SK-N-SH treated with all-trans-retinoic acid at 6 μM for 48 hours (cell line): ENCODE measurements around the gene RNF167.

Source experiments
- ATAC-seq: fragments of 200-7000 bp; cut with Tn5 transposase; 3 replicates; pipeline ENCODE4 v1.9.1; 2020; ENCODE audit warnings: mild to moderate bottlenecking, moderate library complexity
- BACH2 ChIP-seq: fragments of 250-450 bp; sonication (Bioruptor Pico); IDR thresholded peaks from 2 replicates; pipeline ENCODE4 v1.9.0; 2021; ENCODE audit warnings: mild to moderate bottlenecking, borderline replicate concordance
- CREB5 ChIP-seq: fragments of 250-450 bp; sonication (Bioruptor Pico); IDR thresholded peaks from 2 replicates; pipeline ENCODE4 v1.5.1; 2020; ENCODE audit warnings: low read depth, mild to moderate bottlenecking, moderate library complexity
- CSDC2 ChIP-seq: fragments of 250-450 bp; sonication (Bioruptor Pico); IDR thresholded peaks from 2 replicates; pipeline ENCODE4 v1.5.0; 2020; ENCODE audit warnings: mild to moderate bottlenecking, moderate library complexity
- GLIS3 ChIP-seq: fragments of 250-450 bp; sonication (Bioruptor Pico); IDR thresholded peaks from 2 replicates; pipeline ENCODE4 v1.5.0; 2020; ENCODE audit warnings: mild to moderate bottlenecking, moderate library complexity
- ISL1 ChIP-seq: fragments of 250-450 bp; sonication (Bioruptor Pico); IDR thresholded peaks from 2 replicates; pipeline ENCODE4 v2.1.2; 2022; ENCODE audit warnings: mild to moderate bottlenecking, moderate library complexity
- OSR1 ChIP-seq: fragments of 250-450 bp; sonication (Bioruptor Pico); IDR thresholded peaks from 2 replicates; pipeline ENCODE4 v1.8.0; 2022; ENCODE audit warnings: moderate library complexity, mild to moderate bottlenecking, inconsistent platforms
- PATZ1 ChIP-seq: fragments of 250-450 bp; sonication (Bioruptor Pico); IDR thresholded peaks from 2 replicates; pipeline ENCODE4 v1.8.0; 2020; ENCODE audit warnings: mild to moderate bottlenecking, moderate library complexity, borderline replicate concordance
- PPARA ChIP-seq: fragments of 250-450 bp; sonication (Bioruptor Pico); IDR thresholded peaks from 2 replicates; pipeline ENCODE4 v1.5.0; 2020; ENCODE audit warnings: mild to moderate bottlenecking, borderline replicate concordance
- RARB ChIP-seq: fragments of 250-450 bp; sonication (Bioruptor Pico); IDR thresholded peaks from 2 replicates; pipeline ENCODE4 v1.8.0; 2021; ENCODE audit warnings: mild to moderate bottlenecking, moderate library complexity
- SNAI2 ChIP-seq: fragments of 250-450 bp; sonication (Bioruptor Pico); IDR thresholded peaks from 2 replicates; pipeline ENCODE4 v1.5.0; 2020; ENCODE audit warnings: mild to moderate bottlenecking, moderate library complexity
- TCF4 ChIP-seq: fragments of 250-450 bp; sonication (Bioruptor Pico); IDR thresholded peaks from 2 replicates; pipeline ENCODE4 v1.8.0; 2021; ENCODE audit warnings: mild to moderate bottlenecking, moderate library complexity, borderline replicate concordance
- TOX ChIP-seq: fragments of 250-450 bp; sonication (Bioruptor Pico); IDR thresholded peaks from 2 replicates; pipeline ENCODE4 v1.8.0; 2021; ENCODE audit warnings: mild to moderate bottlenecking, moderate library complexity, borderline replicate concordance
- ZC3H10 ChIP-seq: fragments of 250-450 bp; sonication (Bioruptor Pico); IDR thresholded peaks from 2 replicates; pipeline ENCODE4 v1.5.1; 2021; ENCODE audit warnings: mild to moderate bottlenecking, moderate library complexity
- ZFP3 ChIP-seq: fragments of 250-450 bp; sonication (Bioruptor Pico); IDR thresholded peaks from 2 replicates; pipeline ENCODE4 v1.5.0; 2020; ENCODE audit warnings: mild to moderate bottlenecking, moderate library complexity
- ZFP30 ChIP-seq: fragments of 450-650 bp; formaldehyde crosslinking; IDR thresholded peaks from 2 replicates; pipeline ENCODE4 v1.5.0; 2022; ENCODE audit warnings: mild to moderate bottlenecking, moderate library complexity
- ZNF565 ChIP-seq: fragments of 450-650 bp; formaldehyde crosslinking; conservative IDR thresholded peaks from 2 replicates; pipeline ENCODE4 v1.5.0; 2020; ENCODE audit warnings: low read depth, mild to moderate bottlenecking, moderate library complexity
- ZNF70 ChIP-seq: fragments of 450-650 bp; formaldehyde crosslinking; IDR thresholded peaks from 2 replicates; pipeline ENCODE4 v1.5.0; 2020; ENCODE audit warnings: mild to moderate bottlenecking, moderate library complexity
- TF ChIP-seq, protein P1 (sequence below): fragments of 250-450 bp; sonication (Bioruptor Pico); IDR thresholded peaks from 2 replicates; pipeline ENCODE4 v1.5.1; 2021; ENCODE audit warnings: mild to moderate bottlenecking, moderate library complexity
- TF ChIP-seq, protein P2 (sequence below): fragments of 250-450 bp; sonication (Bioruptor Pico); IDR thresholded peaks from 2 replicates; pipeline ENCODE4 v1.8.0; 2021; ENCODE audit warnings: low read depth, mild to moderate bottlenecking, moderate library complexity, borderline replicate concordance

Gene RNF167

DNA sequence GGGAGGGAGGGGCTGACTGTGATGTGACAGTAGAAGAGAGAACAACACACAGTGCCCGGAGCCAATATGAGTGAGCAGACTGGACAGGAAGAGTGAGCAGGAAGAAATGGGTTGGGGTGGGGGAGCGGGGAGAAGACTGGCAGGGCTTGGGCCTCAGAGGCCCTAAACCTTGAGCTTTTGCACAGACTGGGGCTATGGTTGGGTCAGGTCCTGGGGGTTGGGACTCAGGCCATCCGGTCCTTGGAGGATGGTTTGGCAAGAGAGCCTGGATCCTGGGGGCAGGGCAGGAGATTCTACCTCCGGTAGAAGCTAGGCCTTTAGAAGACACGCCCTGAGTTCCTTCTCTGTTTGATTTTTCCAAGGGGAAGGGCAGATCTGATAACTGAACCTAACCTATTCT, 46.3 kb downstream of the RNF167 start (continued):
- TF ChIP-seq, protein P1, sequence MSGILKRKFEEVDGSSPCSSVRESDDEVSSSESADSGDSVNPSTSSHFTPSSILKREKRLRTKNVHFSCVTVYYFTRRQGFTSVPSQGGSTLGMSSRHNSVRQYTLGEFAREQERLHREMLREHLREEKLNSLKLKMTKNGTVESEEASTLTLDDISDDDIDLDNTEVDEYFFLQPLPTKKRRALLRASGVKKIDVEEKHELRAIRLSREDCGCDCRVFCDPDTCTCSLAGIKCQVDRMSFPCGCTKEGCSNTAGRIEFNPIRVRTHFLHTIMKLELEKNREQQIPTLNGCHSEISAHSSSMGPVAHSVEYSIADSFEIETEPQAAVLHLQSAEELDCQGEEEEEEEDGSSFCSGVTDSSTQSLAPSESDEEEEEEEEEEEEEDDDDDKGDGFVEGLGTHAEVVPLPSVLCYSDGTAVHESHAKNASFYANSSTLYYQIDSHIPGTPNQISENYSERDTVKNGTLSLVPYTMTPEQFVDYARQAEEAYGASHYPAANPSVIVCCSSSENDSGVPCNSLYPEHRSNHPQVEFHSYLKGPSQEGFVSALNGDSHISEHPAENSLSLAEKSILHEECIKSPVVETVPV (CRISPR knock-in tag): no peak
- TF ChIP-seq ZC3H10 (no peak), TOX (no peak), ZNF565 (CRISPR knock-in tag) (no peak), RARB (CRISPR knock-in tag) (no peak), TCF4 (no peak), ZNF70 (CRISPR knock-in tag) (no peak), ZFP30 (CRISPR knock-in tag) (no peak), GLIS3 (CRISPR knock-in tag) (no peak), PATZ1 (CRISPR knock-in tag) (no peak), BACH2 (CRISPR knock-in tag) (no peak)
- TF ChIP-seq, all 23 proteins: peak for 0

GRCh38 chr17:4986951-4987766, 47.1 kb downstream of the RNF167 start, which contains the start of gene CAMTA2:
Gene CAMTA2, minus strand, starts transcription at chr17:4987675. Its CDS starts 1,453 bp downstream, at chr17:4986222.
- 0 out of 2 replicates have a peak, but pooled peaks have one; percentile 5 for TF ChIP-seq CSDC2 (CRISPR knock-in tag)
- no peak for TF ChIP-seq BACH2 (CRISPR knock-in tag)
- TF ChIP-seq, protein P1 (CRISPR knock-in tag): no peak
- TF ChIP-seq ZFP3 (CRISPR knock-in tag): 0 out of 2 replicates have a peak, but pooled peaks have one; percentile 30
- no peak for TF ChIP-seq ZFP30 (CRISPR knock-in tag)
- TF ChIP-seq, all 23 proteins: peak for 2
- ATAC-seq: peak; percentile 93

GRCh38 chr17:4987767-4988567, 47.9 kb downstream of the RNF167 start:
- TF ChIP-seq, protein P2, sequence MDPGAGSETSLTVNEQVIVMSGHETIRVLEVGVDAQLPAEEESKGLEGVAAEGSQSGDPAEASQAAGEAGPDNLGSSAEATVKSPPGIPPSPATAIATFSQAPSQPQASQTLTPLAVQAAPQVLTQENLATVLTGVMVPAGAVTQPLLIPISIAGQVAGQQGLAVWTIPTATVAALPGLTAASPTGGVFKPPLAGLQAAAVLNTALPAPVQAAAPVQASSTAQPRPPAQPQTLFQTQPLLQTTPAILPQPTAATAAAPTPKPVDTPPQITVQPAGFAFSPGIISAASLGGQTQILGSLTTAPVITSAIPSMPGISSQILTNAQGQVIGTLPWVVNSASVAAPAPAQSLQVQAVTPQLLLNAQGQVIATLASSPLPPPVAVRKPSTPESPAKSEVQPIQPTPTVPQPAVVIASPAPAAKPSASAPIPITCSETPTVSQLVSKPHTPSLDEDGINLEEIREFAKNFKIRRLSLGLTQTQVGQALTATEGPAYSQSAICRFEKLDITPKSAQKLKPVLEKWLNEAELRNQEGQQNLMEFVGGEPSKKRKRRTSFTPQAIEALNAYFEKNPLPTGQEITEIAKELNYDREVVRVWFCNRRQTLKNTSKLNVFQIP: no peak
- TF ChIP-seq ZFP3 (CRISPR knock-in tag): no peak
- TF ChIP-seq PPARA (CRISPR knock-in tag): no peak
- TF ChIP-seq ZC3H10: no peak
- TF ChIP-seq OSR1 (CRISPR knock-in tag): no peak
- no peak for TF ChIP-seq TOX
- no peak for TF ChIP-seq PATZ1 (CRISPR knock-in tag)
- no peak for TF ChIP-seq ISL1 (CRISPR knock-in tag)
- no peak for TF ChIP-seq TCF4
- no peak for TF ChIP-seq ZNF70 (CRISPR knock-in tag)
- TF ChIP-seq CREB5: no peak
- TF ChIP-seq SNAI2 (CRISPR knock-in tag): no peak
- TF ChIP-seq, protein P1 (CRISPR knock-in tag): no peak
- TF ChIP-seq ZFP30 (CRISPR knock-in tag): no peak
- TF ChIP-seq BACH2 (CRISPR knock-in tag): no peak
- TF ChIP-seq, all 23 proteins: peak for 0
- ATAC-seq: peak; percentile 43; the same call in 2 of the 3 replicates
